GM19463 (cell line): ENCODE results near the gene STOM.

Source experiments
- ATAC-seq: cut with Tn5 transposase; IDR thresholded peaks from one replicate; pipeline ENCODE4 v1.9.1; 2021; ENCODE audit warnings: mild to moderate bottlenecking, moderate library complexity; ENCODE audit not compliant: unreplicated experiment

STOM gene

GRCh38 chr9:121350993-121351561 lies 19.0 kb downstream of the STOM start:
- no peak for ATAC-seq

DNA sequence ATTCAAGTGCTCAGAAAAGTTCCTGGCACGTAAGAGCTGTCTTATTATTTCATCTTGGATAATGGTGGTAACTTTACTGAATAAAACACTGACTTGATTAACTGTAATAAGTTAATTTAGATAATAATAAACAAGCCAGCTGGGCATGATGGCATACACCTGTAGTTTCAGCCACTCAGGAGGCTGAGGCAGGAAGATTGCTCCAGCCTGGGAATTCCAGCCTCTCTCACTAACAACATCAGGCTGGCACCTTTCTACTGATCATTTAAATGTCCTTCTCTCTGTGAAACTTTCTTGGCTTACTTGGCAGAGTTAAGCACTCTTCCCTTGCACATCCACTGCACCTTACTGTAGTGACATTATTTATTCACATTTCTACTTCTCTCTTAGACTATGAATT lies 20.0 kb downstream of the STOM start:
- ATAC-seq: no peak

DNA sequence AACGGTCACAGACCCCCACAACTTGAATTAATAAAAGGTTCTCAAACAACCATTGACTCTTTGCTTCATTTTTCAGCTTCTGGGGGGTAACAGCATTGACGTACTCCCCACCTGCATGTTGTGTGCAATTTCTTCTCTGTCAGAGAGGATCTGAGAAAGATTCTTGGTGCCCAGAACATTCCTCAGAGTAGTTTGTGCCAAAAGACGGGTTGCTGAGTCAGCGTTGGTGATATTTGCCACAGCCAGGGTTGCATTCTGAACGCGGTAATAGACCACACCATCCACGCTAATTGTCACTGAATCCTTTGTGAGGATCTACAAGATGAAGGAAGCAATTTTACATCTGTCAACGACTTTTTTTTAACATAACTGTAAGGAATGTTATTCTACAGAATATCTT lies 21.0 kb downstream of the STOM start:
- no peak for ATAC-seq

- no peak for ATAC-seq
Measured at GRCh38 chr9:121348221-121348620, 21.8 kb downstream of the STOM start.

DNA sequence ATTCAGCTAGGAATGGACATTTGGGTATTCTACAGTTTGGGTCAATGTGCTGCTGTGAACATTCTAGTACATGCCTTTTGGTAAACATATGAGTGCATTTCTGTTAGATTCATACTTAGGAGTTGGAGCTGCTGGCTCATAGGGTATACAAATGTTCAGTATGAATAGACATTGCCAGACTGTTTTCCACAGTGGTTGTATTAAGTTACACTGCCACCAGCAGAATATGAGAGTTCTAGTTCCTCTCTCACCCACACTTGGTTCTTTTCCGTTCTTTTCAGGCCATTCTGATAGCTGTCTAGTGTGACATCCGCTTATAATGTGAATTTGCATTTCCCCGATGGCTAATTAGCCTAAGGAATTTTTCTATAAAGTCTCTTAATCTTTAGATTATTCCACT lies 25.0 kb downstream of the STOM start:
- ATAC-seq: no peak

GRCh38 chr9:121344184-121344583 lies 25.9 kb downstream of the STOM start:
- no peak for ATAC-seq

GRCh38 chr9:121340676-121341392 lies 29.2 kb downstream of the STOM start:
- ATAC-seq: peak; percentile 73

DNA sequence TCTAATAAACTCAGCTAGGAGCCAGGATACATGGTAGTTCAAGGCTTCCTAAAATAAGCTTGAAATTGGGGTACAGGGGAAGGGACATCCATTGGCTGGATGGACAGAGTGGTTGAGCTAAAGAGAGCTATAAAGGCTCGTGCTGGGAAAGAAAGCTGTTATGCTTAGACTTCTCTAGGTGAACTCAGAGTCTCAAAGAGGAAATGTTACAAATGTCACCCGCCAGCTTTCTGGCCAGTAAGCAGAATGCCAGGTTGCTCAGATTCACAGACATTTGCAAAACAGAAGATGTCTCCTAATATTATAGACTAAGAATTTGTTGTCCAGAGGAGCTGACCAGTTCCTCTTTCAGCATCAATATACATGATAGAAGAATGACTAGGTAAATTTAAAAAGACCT lies 30.6 kb downstream of the STOM start:
- no peak for ATAC-seq

DNA sequence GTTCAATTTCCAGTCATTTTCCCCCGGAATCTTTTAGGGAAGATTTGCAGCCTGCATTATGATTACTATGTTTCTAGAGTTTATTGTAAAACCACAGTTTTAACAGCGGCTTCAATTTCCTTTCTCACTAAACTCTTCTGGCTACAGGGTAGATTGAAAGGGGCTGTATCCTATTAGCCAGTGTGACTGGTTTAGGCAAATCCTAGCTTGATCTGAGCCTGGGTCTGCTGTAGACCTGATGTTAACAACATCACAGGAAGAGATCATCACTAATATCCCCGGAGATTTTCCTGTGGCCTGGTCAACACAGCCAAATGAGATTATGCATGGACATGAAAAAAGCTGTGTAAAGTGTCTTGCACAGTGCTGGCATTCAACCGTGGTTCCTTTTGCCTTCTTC lies 33.4 kb downstream of the STOM start:
- ATAC-seq: no peak

- no peak for ATAC-seq
Measured at GRCh38 chr9:121333950-121334773, 35.9 kb downstream of the STOM start.

DNA sequence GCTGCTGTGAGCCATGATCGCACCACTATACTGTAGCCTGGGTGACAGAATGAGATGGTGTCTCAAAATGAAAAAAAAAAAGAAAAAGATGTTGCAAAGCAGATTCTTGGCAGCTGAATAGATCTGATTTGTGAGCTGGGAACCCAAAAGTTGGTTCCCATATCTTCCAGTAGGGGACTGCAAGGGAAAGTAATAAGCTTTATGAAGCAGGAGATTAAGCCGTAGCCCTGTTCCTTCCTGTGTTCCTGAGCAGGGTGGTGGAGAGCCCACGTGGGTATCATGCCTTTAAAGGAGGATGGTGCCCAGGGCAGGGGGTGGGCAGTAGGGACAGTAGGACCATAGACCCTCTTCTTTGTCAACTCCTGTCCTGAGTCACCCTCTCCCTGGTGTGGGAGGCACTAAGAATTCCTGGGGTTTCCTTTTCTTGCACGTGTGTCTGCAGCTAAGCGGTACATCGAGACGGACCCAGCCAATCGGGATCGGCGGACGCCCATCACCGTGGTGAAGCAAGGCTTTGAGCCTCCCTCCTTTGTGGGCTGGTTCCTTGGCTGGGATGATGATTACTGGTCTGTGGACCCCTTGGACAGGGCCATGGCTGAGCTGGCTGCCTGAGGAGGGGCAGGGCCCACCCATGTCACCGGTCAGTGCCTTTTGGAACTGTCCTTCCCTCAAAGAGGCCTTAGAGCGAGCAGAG lies 37.9 kb downstream of the STOM start:
- ATAC-seq: no peak

- ATAC-seq: no peak
Measured at GRCh38 chr9:121331549-121331948, 38.5 kb downstream of the STOM start.

DNA sequence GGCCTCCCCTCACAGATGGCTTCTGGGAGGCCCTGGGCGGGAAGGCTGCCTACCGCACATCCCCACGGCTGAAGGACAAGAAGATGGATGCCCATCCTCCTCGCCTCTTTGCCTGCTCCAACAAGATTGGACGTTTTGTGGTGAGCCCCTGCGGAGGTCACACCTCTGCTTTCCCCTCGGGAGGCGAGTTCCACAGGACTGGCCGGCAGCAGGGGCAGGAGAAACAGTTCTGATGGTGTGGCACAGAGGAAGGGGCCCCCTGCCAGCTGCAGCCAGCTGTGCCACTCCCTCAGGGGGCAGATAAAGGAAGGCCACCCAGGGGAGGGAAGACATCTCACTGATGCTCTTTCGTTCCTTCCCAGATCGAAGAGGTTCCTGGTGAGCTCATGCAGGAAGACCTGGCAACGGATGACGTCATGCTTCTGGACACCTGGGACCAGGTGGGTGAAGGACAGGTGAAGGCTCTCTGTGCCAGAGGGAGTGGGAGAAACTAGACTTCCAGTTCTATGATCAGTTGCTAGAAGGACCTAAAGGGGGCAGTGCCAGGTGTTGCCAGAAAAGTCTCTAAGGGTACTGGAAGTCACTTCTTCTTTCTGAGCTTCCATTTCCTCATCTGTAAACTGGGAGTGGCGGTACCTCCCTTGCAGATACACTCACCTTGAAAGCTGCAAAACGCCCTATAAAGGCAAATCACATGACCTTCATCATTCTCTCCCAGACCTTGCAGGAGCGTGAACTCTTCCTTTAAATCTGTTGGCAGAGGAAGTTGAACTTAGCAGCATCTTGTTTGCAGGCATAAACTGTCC lies 41.0 kb downstream of the STOM start:
- no peak for ATAC-seq

- no peak for ATAC-seq
Measured at GRCh38 chr9:121328476-121328875, 41.6 kb downstream of the STOM start.

DNA sequence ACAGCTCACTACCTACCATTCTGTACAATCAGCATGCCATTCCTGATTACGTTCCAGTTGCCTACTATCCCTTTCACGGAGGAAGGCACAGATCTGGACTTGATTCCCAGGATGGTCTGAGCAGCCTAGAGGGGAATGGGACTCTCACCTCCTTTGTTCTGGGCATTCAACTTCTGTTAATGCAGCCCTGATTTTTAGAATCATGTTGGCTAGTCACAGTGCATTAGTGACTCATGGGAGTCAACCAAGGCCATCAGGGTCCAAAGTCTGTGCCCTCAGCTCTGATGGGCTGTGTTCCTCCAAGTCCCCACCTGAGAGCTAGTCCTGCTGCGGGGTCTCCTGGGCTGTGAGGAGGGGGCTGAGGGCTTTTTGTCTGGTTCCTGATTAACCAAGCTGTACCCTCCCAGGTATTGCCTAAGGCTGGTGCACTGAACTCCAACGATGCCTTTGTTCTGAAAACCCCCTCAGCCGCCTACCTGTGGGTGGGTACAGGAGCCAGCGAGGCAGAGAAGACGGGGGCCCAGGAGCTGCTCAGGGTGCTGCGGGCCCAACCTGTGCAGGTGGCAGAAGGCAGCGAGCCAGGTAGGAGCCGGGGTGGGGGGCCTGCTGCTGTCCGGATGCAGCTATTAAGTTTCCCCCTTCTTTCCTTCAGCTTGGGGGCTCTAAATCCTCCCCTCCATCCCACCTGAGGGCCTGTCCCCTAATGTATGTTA lies 43.0 kb downstream of the STOM start:
- ATAC-seq: no peak

DNA sequence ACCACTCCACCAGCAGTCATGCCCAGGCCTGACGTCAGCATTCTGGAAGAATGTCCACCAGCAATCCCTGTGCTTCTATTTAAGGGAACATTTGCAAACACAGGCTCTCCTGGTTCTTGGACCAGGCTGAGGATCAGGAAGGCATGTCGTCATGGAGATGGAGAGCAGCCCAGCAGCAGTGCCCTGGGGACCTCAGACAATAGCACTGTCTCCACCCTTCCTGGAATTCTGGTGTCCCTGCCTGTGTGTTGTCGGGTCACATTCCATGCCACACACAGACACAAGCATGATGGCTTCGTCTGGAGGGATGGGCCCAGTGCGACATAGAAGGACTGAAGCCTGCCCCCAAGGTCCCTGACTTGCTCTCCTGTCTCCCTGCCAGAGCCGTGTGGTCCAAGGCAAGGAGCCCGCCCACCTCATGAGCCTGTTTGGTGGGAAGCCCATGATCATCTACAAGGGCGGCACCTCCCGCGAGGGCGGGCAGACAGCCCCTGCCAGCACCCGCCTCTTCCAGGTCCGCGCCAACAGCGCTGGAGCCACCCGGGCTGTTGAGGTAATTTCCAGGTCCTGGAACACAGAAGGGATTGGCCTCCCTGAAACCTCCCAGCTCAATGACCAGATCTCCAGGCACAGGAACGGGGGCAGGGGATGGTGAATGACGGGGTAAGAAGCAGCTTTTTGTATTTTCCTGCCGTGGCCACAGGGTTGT lies 43.8 kb downstream of the STOM start:
- no peak for ATAC-seq

DNA sequence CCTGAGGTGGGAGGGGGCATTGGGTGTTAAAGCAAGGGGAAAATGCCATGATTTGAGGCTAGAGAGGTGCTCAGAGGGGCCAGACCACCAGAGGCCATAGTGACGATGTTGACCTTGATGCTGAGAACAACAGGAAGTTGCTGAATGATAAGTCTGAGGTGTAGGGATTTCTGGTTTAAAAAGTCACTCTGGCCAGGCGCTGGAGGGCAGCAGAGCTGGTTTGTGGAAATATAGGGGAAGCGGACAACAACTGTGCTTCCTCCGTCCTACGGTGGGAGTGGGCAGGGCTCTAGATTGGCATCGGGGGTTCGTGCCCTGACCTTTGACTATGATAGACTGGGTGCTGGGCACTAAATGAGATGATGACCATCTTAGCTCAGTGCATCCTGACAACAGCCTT lies 44.7 kb downstream of the STOM start:
- ATAC-seq: no peak

DNA sequence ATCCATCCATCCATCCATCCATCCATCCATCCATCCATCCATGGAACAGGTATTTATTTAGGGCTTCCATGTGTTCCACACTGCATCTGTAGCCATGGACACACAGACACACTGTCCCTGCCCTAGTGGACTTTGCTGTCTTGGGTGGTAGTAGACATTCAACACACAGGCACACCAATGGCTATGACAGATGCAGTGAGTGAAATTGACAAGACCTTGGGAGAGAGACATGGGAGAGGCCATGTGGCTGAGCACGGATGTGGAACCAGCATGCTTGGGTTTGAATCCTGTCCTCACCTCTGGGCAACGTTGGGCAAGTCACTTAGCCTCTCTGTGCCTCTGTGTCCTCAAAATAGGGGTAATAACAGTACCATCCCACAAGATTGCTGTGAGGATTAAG lies 45.3 kb downstream of the STOM start:
- ATAC-seq: no peak

DNA sequence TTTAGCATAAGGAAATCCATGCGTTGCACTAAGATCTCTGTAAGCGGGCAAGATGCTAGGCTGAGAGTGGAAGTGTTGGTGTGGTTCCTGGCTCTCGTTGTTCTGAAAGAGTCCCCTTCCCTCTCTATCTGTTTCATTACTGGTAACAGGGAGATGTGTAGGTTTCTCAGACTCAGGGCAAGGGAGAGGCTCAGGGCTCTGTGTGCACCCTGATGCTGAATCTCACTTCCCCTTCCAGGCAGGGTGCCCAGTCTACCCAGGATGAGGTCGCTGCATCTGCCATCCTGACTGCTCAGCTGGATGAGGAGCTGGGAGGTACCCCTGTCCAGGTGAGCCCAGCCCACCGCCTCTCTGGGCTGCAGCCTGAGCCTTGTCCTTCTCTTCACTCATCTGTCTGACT lies 45.7 kb downstream of the STOM start:
- no peak for ATAC-seq
